ENCODE results near the gene ENPP1.
"Not testable (repeated sequence)": the region's sequence is repeated elsewhere in the genome, so short reads cannot be mapped to it uniquely, and the experiment has no call there.

DNA sequence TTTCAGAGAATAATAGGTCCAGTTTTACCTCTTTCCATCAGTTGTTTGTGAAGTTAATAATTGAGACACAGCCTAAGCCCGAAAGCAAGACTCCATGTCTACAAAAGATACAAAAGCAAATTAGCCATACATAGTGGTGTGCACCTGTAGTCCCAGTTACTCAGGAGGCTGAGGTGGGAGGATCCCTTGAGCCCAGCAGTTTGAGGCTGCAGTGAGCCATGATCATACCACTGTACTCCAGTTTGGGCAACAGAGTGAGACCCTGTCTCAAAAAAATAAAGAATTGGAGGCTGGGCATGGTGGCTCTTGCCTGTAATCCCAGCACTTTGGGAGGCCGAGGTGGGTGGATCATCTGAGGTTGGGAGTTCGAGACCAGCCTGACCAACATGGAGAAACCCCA lies 101.0 kb downstream of the ENPP1 start:
- TF ChIP-seq, protein P1, sequence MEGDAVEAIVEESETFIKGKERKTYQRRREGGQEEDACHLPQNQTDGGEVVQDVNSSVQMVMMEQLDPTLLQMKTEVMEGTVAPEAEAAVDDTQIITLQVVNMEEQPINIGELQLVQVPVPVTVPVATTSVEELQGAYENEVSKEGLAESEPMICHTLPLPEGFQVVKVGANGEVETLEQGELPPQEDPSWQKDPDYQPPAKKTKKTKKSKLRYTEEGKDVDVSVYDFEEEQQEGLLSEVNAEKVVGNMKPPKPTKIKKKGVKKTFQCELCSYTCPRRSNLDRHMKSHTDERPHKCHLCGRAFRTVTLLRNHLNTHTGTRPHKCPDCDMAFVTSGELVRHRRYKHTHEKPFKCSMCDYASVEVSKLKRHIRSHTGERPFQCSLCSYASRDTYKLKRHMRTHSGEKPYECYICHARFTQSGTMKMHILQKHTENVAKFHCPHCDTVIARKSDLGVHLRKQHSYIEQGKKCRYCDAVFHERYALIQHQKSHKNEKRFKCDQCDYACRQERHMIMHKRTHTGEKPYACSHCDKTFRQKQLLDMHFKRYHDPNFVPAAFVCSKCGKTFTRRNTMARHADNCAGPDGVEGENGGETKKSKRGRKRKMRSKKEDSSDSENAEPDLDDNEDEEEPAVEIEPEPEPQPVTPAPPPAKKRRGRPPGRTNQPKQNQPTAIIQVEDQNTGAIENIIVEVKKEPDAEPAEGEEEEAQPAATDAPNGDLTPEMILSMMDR (IDR thresholded peaks at IDR 0.05; ENCODE audit: low read depth, low read length, poor library complexity, severe bottlenecking) = not testable (repeated sequence)
- not testable (repeated sequence) for TF ChIP-seq EZH2phosphoT487 (IDR thresholded peaks at IDR 0.05; ENCODE audit: borderline replicate concordance, low read length)

All from DOHH2 (cell line).